Measurements from ENCODE around the gene ATRIP.

DNA sequence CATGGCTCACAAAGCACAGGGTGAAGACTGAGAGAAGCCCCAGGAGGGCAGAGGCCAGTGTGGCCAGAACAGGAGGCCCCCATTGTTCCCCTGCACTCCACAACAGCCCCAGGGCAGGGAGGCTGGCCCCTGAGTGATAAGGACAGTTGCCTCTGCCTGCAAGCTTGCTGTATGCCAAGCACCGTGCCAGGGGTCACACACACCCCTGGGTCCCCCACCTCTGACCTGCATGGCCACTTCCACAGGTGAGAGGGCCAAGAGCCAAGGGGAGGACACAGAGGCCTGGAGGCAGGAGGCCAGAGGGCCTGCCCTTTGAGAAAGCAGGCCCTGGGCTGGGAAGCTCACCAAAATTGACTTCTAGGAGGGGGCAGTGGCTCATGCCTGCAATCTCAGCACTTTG lies 23.7 kb downstream of the ATRIP start:
- TF ChIP-seq TAF1 (IDR thresholded peaks at IDR 0.05; ENCODE audit: low read depth, low read length) (no peak), POLR2AphosphoS5 (IDR thresholded peaks at IDR 0.05; ENCODE audit: low read depth, low read length) (no peak)
